ENCODE results near the gene RAN.
"Not testable (repeated sequence)": the region's sequence is repeated elsewhere in the genome, so short reads cannot be mapped to it uniquely, and the experiment has no call there.

RAN gene

GRCh38 chr12:130879212-130879686 lies 7.4 kb downstream of the RAN start:
- DNase-seq, result no peak

- DNase-seq, result no peak
Measured at GRCh38 chr12:130879781-130880389, 8.0 kb downstream of the RAN start.

- no peak for DNase-seq
Measured at GRCh38 chr12:130880411-130880885, 8.6 kb downstream of the RAN start.

GRCh38 chr12:130881046-130881445 lies 9.2 kb downstream of the RAN start:
- no peak for DNase-seq

- no peak for DNase-seq
Measured at GRCh38 chr12:130881548-130881947, 9.7 kb downstream of the RAN start.

- not testable (repeated sequence) for DNase-seq
Measured at GRCh38 chr12:130887190-130887589, 15.3 kb downstream of the RAN start.

- DNase-seq, result no peak
Measured at GRCh38 chr12:130904064-130904463, 32.2 kb downstream of the RAN start.

GRCh38 chr12:130904936-130905455 lies 33.1 kb downstream of the RAN start:
- DNase-seq, result not testable (repeated sequence)

- no peak for DNase-seq
Measured at GRCh38 chr12:130909111-130909510, 37.2 kb downstream of the RAN start.

GRCh38 chr12:130911193-130911592 lies 39.3 kb downstream of the RAN start:
- no peak for DNase-seq

- DNase-seq, result no peak
Measured at GRCh38 chr12:130911933-130912332, 40.1 kb downstream of the RAN start.

- DNase-seq, result no peak
Measured at GRCh38 chr12:130916241-130916911, 44.5 kb downstream of the RAN start.

- DNase-seq, result no peak
Measured at GRCh38 chr12:130917607-130918006, 45.7 kb downstream of the RAN start.

GRCh38 chr12:130919086-130919485 lies 47.2 kb downstream of the RAN start:
- DNase-seq, result no peak

GRCh38 chr12:130920119-130920703 lies 48.3 kb downstream of the RAN start:
- DNase-seq, result no peak

- DNase-seq, result no peak
Measured at GRCh38 chr12:130920723-130921381, 49.0 kb downstream of the RAN start.

GRCh38 chr12:130922511-130922953 lies 50.7 kb downstream of the RAN start:
- DNase-seq, result no peak

GRCh38 chr12:130924966-130925665 lies 53.2 kb downstream of the RAN start:
- no peak for DNase-seq

- DNase-seq, result no peak
Measured at GRCh38 chr12:130925666-130926015, 53.8 kb downstream of the RAN start.

Data from GF-D8 (cell line).